Neuronal stem cell (in vitro differentiated cells): ENCODE data around the gene SMYD3.

Source experiments
- DNase-seq: peaks from one replicate; pipeline ENCODE4 v3.0.0-alpha.2; 2013; ENCODE audit warnings: low spot score
- H2AFZ ChIP-seq: one replicate; pipeline ENCODE4 v1.6.1; 2013; ENCODE audit warnings: mild to moderate bottlenecking, low read length, inconsistent platforms
- H2AK5ac ChIP-seq: 2 replicates; pipeline ENCODE4 v1.6.1; 2013; ENCODE audit warnings: low read depth, mild to moderate bottlenecking, inconsistent platforms, low read length, moderate library complexity, mixed read lengths
- H2BK120ac ChIP-seq: 2 replicates; pipeline ENCODE4 v1.6.1; 2013; ENCODE audit warnings: low read depth, mild to moderate bottlenecking, inconsistent platforms, low read length, moderate library complexity, mixed read lengths
- H2BK12ac ChIP-seq: one replicate; pipeline ENCODE4 v1.6.1; 2013; ENCODE audit warnings: low read length, inconsistent platforms
- H2BK15ac ChIP-seq: 2 replicates; pipeline ENCODE4 v1.6.1; 2013; ENCODE audit warnings: mild to moderate bottlenecking, low read length, inconsistent platforms, mixed read lengths
- H2BK5ac ChIP-seq: one replicate; pipeline ENCODE4 v1.6.1; 2013; ENCODE audit warnings: inconsistent platforms, mild to moderate bottlenecking, low read length, moderate library complexity
- H3K14ac ChIP-seq: one replicate; pipeline ENCODE4 v1.6.1; 2013; ENCODE audit warnings: low read length, inconsistent platforms
- H3K18ac ChIP-seq: 2 replicates; pipeline ENCODE4 v1.6.1; 2013; ENCODE audit warnings: low read length, inconsistent platforms
- H3K23ac ChIP-seq: 2 replicates; pipeline ENCODE4 v1.6.1; 2013; ENCODE audit warnings: low read depth, mild to moderate bottlenecking, mixed read lengths, low read length, inconsistent platforms; ENCODE audit not compliant: poor library complexity
- H3K27ac ChIP-seq: replicated peaks from 3 replicates; pipeline ENCODE4 v1.5.1; 2013; ENCODE audit warnings: low read length, inconsistent platforms
- H3K27me3 ChIP-seq, 3 experiments: 2 replicates each; pipeline ENCODE4 v1.6.1; 2013; ENCODE audit warnings: low read length in 3 of 3, mild to moderate bottlenecking in 2 of 3, inconsistent platforms in 1 of 3, low read depth in 1 of 3, mixed read lengths in 1 of 3, moderate library complexity in 1 of 3; ENCODE audit not compliant: control insufficient read depth in 3 of 3, insufficient read depth in 3 of 3
- H3K36me3 ChIP-seq, 2 donors: replicated peaks in 1 of 2; 2 replicates each; pipeline ENCODE4 v1.6.1; 2013; ENCODE audit warnings: low read length in 2 of 2; ENCODE audit not compliant: control insufficient read depth in 2 of 2, insufficient read depth in 2 of 2
- H3K4ac ChIP-seq: 2 replicates; pipeline ENCODE4 v1.6.1; 2013; ENCODE audit warnings: inconsistent platforms, mild to moderate bottlenecking, low read length, moderate library complexity
- H3K4me1 ChIP-seq, 2 donors: 1 replicate in 1 of 2; 2 replicates in 1 of 2; pipeline ENCODE4 v1.6.1; 2013; ENCODE audit warnings: low read length in 2 of 2, low read depth in 1 of 2; ENCODE audit not compliant: control insufficient read depth in 2 of 2, insufficient read depth in 1 of 2
- H3K4me2 ChIP-seq: one replicate; pipeline ENCODE4 v1.6.1; 2013; ENCODE audit warnings: mild to moderate bottlenecking, low read length, inconsistent platforms; ENCODE audit not compliant: insufficient read depth, poor library complexity, severe bottlenecking
- H3K4me3 ChIP-seq, 2 donors: 2 replicates each; pipeline ENCODE4 v1.5.1; 2013; ENCODE audit warnings: low read length in 2 of 2, mild to moderate bottlenecking in 2 of 2, inconsistent platforms in 1 of 2, moderate library complexity in 1 of 2
- H3K79me1 ChIP-seq: one replicate; pipeline ENCODE4 v1.6.1; 2013; ENCODE audit warnings: low read depth, mild to moderate bottlenecking, inconsistent platforms, low read length, moderate library complexity
- H3K9ac ChIP-seq: one replicate; pipeline ENCODE4 v1.6.1; 2013; ENCODE audit warnings: mild to moderate bottlenecking, low read depth, low read length, inconsistent platforms; ENCODE audit not compliant: poor library complexity
- H3K9me3 ChIP-seq, 2 donors: replicated peaks in 1 of 2; 2 replicates each; pipeline versions ENCODE3 to v1.6.1; 2013; ENCODE audit warnings: low read length in 2 of 2, mild to moderate bottlenecking in 2 of 2, inconsistent platforms in 1 of 2, low read depth in 1 of 2, mixed read lengths in 1 of 2, moderate library complexity in 1 of 2; ENCODE audit not compliant: control insufficient read depth in 2 of 2, insufficient read depth in 1 of 2
- H4K8ac ChIP-seq: one replicate; pipeline ENCODE4 v1.6.1; 2013; ENCODE audit warnings: low read depth, mild to moderate bottlenecking, inconsistent platforms, low read length, moderate library complexity
- H4K91ac ChIP-seq: one replicate; pipeline ENCODE4 v1.6.1; 2013; ENCODE audit warnings: low read length, low read depth, mild to moderate bottlenecking, inconsistent platforms; ENCODE audit not compliant: poor library complexity
- WGBS, 2 donors: extraction: QIAGEN DNeasy Blood & Tissue Kit; methylation state at CpG; one replicate each; pipeline ENCODE4 v1.1.7; 2013; ENCODE audit warnings: missing lambda C conversion rate in 2 of 2, mixed read lengths in 1 of 2; ENCODE audit not compliant: insufficient read length in 2 of 2, insufficient replicate concordance in 1 of 2; ENCODE audit errors: extremely low coverage in 2 of 2; 5-methylcytosine and 5-hydroxymethylcytosine counted together

The SMYD3 gene

DNA sequence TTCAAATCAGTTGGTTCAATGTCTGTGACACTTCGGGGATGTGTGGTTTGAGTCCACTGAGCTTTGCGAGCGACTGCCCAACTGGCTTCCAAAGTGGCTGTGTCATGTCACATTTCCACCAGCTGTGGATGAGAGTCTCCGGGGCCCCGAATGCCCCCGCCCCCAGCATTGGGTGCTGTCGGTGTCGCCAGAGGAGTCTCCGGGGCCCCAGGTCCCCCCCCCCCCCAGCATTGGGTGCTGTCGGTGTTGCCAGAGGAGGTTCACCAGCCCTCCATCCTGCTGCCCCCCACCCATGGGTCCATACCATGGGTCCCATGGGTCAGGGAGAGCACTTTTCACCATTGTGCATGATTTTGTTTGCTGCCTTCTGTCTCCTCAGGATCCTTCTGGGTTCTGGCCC is 9.0 kb upstream of the SMYD3 start:
- WGBS, 2 donors, result no CpG with 5 or more reads among the region's 10 CpGs
- no peak overlapping the region for H3K27ac ChIP-seq
- no peak overlapping the region for H3K18ac ChIP-seq

DNA sequence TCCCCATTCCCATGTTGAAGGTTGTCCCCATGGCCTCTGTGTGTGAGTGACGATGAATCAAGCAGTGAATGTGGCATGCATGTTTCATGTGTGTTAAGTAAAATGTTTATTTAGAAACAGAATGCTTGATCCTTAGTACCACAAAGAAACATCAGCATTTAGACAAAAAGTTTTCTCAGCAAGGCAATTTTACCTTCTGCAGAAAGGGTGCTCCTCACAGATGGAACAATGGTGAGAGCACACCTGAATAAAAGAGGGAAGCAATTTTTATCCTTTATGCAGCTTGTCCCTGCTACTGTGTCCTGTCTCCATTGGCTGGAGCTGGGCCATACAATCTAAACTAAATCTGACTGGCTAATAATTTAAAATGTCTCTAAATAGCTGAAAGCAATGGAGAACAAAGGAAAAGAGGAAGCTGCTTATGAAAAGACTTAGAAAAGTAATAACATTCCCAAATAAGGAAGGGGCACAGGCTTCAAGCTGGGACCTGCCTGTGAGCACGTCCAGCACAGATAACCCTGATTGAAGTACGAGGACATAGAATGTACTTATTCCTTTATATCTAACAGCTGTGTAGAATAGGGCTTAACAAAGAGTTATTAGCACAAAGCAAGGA is 8.4 kb upstream of the SMYD3 start:
- H2AFZ ChIP-seq, result no peak overlapping the region
- WGBS, 2 donors, result no CpG with 5 or more reads among the region's 3 CpGs
- H3K23ac ChIP-seq, result no peak overlapping the region
- no peaks in the 10 kb centered on the region for H3K36me3 ChIP-seq
- H3K9ac ChIP-seq, result no peak overlapping the region
- H3K9me3 ChIP-seq, result peaks cover 26 to 32% of the 10 kb centered on the region in 2 donors
- H3K27me3 ChIP-seq, result no peaks in the 10 kb centered on the region
- no peak overlapping the region for H3K18ac ChIP-seq
- no peak overlapping the region for H2BK5ac ChIP-seq
- H2BK15ac ChIP-seq, result no peak overlapping the region
- H2BK12ac ChIP-seq, result no peak overlapping the region
- no peak for DNase-seq
- H2AK5ac ChIP-seq, result no peak overlapping the region
- no peak overlapping the region for H4K91ac ChIP-seq
- H3K14ac ChIP-seq, result no peak overlapping the region
- no peak overlapping the region for H2BK120ac ChIP-seq
- no peaks in the 10 kb centered on the region for H3K79me1 ChIP-seq
- H4K8ac ChIP-seq, result no peak overlapping the region
- H3K4me3 ChIP-seq, result no peak overlapping the region
- no peak overlapping the region for H3K4me2 ChIP-seq
- H3K4ac ChIP-seq, result no peak overlapping the region
- no peak overlapping the region for H3K27ac ChIP-seq
- H3K4me1 ChIP-seq, result no peaks in the 10 kb centered on the region

More for the DNA sequence above, 9.0 kb upstream of the SMYD3 start:
- Histone ChIP-seq H3K4me3 (no peak overlapping the region), H2AK5ac (no peak overlapping the region), H2BK15ac (no peak overlapping the region), H4K8ac (no peak overlapping the region), H3K27me3 (no peaks in the 10 kb centered on the region), H2AFZ (no peak overlapping the region), H4K91ac (no peak overlapping the region), H3K9me3 (peaks cover 26 to 32% of the 10 kb centered on the region in 2 donors), H3K4me2 (no peak overlapping the region), H2BK120ac (no peak overlapping the region), H3K36me3 (no peaks in the 10 kb centered on the region), H3K4ac (no peak overlapping the region), H3K79me1 (no peaks in the 10 kb centered on the region), H2BK12ac (no peak overlapping the region), H2BK5ac (no peak overlapping the region), H3K14ac (no peak overlapping the region), H3K23ac (no peak overlapping the region), H3K4me1 (no peaks in the 10 kb centered on the region), H3K9ac (no peak overlapping the region)
- no peak for DNase-seq

DNA sequence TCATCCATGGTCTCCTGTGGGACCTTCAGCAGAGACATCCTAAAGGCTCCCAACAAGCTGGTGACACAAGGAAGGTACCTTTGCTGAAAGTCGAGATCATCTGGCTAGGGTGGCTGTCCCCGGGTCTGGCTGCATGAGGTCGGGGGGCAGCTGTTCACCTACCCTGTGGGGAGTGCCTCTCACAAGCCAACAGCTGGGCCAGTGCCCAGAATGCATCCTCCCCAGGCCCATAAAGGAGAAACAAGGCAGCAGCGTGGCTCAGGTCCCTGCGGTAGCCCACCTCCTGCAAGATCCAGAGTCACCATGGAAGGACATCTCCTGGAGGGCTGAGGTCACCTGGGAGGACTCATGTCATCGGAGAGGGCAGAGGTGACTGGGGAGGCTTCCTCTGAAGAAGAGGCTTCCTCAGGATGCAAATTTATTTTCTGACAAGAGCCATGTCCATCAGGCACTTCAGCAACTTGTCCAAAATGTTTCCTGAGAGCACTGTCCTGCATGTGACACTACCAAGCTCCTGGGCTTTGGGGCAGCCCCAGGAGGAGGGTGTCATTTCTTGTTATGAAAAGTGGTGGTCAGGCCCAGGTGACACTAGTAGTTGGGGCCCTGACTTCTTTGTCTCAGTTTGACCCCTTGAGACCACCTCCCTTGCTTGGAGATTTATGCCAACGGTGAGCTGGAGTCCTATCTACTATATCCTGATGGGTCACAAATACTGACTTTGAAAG is 6.7 kb upstream of the SMYD3 start:
- Histone ChIP-seq H2BK120ac (no peak overlapping the region), H2BK12ac (no peak overlapping the region), H2AK5ac (no peak overlapping the region), H3K4me2 (no peak overlapping the region), H3K14ac (no peak overlapping the region), H3K4ac (no peak overlapping the region), H2BK15ac (no peak overlapping the region), H3K4me1 (no peaks in the 10 kb centered on the region), H3K27ac (no peak overlapping the region), H3K9me3 (peaks cover 24 to 32% of the 10 kb centered on the region in 2 donors), H3K4me3 (no peak overlapping the region), H4K8ac (no peak overlapping the region), H3K18ac (no peak overlapping the region), H3K36me3 (no peaks in the 10 kb centered on the region), H3K9ac (no peak overlapping the region), H3K23ac (no peak overlapping the region), H2AFZ (no peak overlapping the region), H3K79me1 (no peaks in the 10 kb centered on the region), H3K27me3 (no peaks in the 10 kb centered on the region), H2BK5ac (no peak overlapping the region), H4K91ac (no peak overlapping the region)
- no CpG with 5 or more reads among the region's 7 CpGs for WGBS, 2 donors
- DNase-seq, result no peak

DNA sequence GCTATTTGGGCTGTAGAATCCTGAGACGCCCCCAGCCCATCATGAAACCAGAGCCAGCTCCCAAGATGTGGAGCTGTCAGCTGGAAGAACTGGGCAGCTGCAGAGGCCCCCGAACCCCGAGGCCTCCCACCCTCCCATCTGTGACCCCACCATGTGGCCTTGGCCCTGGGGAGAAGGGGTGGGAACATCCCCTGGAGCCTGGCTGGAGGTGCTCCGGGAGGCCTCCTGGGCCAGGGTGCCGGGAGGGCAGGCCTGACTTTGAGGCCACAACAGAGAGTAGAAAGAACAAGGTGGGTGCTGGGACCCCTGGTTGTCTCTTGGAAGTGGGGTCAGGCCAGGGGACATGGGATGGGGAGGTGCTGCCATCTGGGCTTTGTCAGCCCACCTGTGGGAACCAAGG is 6.0 kb upstream of the SMYD3 start:
- no peak overlapping the region for H3K4me3 ChIP-seq
- H3K9ac ChIP-seq, result no peak overlapping the region
- no peak overlapping the region for H2BK12ac ChIP-seq
- H4K8ac ChIP-seq, result peak overlapping the region; percentile 3
- no peak overlapping the region for H2AFZ ChIP-seq
- H2BK5ac ChIP-seq, result no peak overlapping the region
- no peak overlapping the region for H4K91ac ChIP-seq
- no peak overlapping the region for H3K4me2 ChIP-seq
- H3K4ac ChIP-seq, result no peak overlapping the region
- H3K14ac ChIP-seq, result peak overlapping the region; percentile 71
- no peak overlapping the region for H2AK5ac ChIP-seq
- no peaks in the 10 kb centered on the region for H3K4me1 ChIP-seq
- H3K27me3 ChIP-seq, result no peaks in the 10 kb centered on the region
- peaks cover 19 to 30% of the 10 kb centered on the region in 2 donors for H3K9me3 ChIP-seq
- H3K18ac ChIP-seq, result peak overlapping the region; percentile 48
- no peaks in the 10 kb centered on the region for H3K79me1 ChIP-seq
- WGBS, 2 donors, result no CpG with 5 or more reads among the region's 5 CpGs
- H2BK120ac ChIP-seq, result no peak overlapping the region
- no peak overlapping the region for H3K27ac ChIP-seq
- H3K36me3 ChIP-seq, result no peaks in the 10 kb centered on the region
- no peak overlapping the region for H2BK15ac ChIP-seq
- peak overlapping the region; percentile 65 for H3K23ac ChIP-seq
- DNase-seq, result no peak
